Neuron (in vitro differentiated cells): ENCODE results near the gene PPP2R3A.

Source experiments
- H2AFZ ChIP-seq: one replicate; pipeline ENCODE4 v1.6.1; 2013; ENCODE audit warnings: low read depth, mild to moderate bottlenecking, inconsistent platforms, low read length, moderate library complexity
- H3K27me3 ChIP-seq: one replicate; pipeline ENCODE4 v1.6.1; 2013; ENCODE audit warnings: low read length; ENCODE audit not compliant: insufficient read depth
- H3K36me3 ChIP-seq: one replicate; pipeline ENCODE4 v1.6.1; 2013; ENCODE audit warnings: low read length; ENCODE audit not compliant: insufficient read depth
- H3K4me1 ChIP-seq: one replicate; pipeline ENCODE4 v1.6.1; 2013; ENCODE audit warnings: low read length; ENCODE audit not compliant: insufficient read depth
- H3K4me3 ChIP-seq: 2 replicates; pipeline ENCODE4 v1.5.1; 2013; ENCODE audit warnings: mild to moderate bottlenecking, low read length, moderate library complexity
- H3K9me3 ChIP-seq: one replicate; pipeline ENCODE4 v1.6.1; 2013; ENCODE audit warnings: low read length

PPP2R3A gene, protein sequence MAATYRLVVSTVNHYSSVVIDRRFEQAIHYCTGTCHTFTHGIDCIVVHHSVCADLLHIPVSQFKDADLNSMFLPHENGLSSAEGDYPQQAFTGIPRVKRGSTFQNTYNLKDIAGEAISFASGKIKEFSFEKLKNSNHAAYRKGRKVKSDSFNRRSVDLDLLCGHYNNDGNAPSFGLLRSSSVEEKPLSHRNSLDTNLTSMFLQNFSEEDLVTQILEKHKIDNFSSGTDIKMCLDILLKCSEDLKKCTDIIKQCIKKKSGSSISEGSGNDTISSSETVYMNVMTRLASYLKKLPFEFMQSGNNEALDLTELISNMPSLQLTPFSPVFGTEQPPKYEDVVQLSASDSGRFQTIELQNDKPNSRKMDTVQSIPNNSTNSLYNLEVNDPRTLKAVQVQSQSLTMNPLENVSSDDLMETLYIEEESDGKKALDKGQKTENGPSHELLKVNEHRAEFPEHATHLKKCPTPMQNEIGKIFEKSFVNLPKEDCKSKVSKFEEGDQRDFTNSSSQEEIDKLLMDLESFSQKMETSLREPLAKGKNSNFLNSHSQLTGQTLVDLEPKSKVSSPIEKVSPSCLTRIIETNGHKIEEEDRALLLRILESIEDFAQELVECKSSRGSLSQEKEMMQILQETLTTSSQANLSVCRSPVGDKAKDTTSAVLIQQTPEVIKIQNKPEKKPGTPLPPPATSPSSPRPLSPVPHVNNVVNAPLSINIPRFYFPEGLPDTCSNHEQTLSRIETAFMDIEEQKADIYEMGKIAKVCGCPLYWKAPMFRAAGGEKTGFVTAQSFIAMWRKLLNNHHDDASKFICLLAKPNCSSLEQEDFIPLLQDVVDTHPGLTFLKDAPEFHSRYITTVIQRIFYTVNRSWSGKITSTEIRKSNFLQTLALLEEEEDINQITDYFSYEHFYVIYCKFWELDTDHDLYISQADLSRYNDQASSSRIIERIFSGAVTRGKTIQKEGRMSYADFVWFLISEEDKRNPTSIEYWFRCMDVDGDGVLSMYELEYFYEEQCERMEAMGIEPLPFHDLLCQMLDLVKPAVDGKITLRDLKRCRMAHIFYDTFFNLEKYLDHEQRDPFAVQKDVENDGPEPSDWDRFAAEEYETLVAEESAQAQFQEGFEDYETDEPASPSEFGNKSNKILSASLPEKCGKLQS (N-terminal part only)

DNA sequence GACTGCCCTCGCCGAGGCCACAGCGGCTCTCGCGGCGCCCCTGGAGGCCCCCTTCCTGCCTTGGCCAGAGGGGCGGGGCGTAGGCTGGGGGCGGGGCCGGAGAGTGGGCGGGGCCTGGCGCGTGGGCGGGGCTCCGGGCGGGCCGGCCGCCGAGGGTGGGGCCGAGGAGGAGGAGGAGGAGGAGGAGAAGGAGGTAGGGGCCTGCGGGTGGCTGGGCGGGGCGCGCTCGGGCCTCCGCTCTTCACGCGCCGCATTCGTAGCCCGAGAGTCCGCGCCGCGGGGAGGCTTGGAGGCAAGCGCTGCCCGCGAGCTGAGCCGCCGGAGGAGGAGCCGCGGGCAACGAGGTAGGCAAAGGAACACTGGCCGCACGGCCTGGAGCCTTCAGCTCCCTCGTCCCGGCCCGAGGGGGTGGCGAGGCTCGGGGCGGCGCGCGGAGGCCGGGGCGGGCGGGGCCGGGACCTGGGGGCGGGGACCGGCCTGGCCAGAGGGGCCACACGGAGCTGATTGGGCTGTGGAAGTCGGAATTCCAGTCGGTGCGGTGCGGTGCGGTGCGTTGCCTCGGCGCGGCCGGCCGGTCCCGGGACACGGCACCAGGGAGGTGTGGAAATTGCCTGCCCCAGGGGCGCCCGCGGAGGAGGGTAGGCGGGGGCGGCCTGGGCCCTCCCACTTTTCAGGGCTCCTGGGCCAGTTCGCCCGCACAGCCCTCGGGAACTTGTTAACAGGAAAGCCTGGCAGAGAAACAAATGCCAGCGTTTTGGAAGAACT is at the start of gene PPP2R3A:
TSS of gene PPP2R3A (plus strand) at position 223 of the 765 bp plus-strand sequence. CDS start 35,771 bp downstream, outside the sequence.
- H3K27me3 ChIP-seq = no peaks in the 10 kb centered on the region
- peaks cover 35% of the 10 kb centered on the region for H3K4me1 ChIP-seq
- peak within 1 kb of the TSS; percentile 99 for H2AFZ ChIP-seq
- no peaks in the 10 kb centered on the region for H3K36me3 ChIP-seq
- peaks cover 3% of the 10 kb centered on the region for H3K9me3 ChIP-seq
- peak within 1 kb of the TSS; percentile 91 for H3K4me3 ChIP-seq

DNA sequence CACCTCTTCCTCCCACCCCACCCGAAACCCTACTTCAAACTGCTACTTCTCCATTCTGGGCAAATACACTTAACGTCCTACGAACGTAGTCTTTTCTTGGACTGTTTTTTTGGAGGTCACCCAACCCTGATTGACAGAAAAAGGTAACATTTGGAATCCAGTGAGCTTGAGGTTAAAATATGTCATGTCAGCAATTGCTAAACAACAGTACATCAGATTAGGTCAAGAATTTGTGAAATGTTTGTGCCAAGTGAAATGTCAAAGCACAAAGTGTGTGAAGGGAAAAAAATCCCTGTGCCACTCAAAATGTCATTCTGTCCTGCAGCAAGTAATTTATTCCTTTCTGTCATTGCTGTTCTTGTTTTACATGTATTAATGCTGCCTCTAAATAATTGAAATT is 49.2 kb upstream of the PPP2R3A start:
- no peaks in the 10 kb centered on the region for H3K27me3 ChIP-seq
- H2AFZ ChIP-seq = no peak overlapping the region
- no peaks in the 10 kb centered on the region for H3K9me3 ChIP-seq
- no peak overlapping the region for H3K4me3 ChIP-seq
- H3K4me1 ChIP-seq = no peaks in the 10 kb centered on the region
- H3K36me3 ChIP-seq = no peaks in the 10 kb centered on the region

DNA sequence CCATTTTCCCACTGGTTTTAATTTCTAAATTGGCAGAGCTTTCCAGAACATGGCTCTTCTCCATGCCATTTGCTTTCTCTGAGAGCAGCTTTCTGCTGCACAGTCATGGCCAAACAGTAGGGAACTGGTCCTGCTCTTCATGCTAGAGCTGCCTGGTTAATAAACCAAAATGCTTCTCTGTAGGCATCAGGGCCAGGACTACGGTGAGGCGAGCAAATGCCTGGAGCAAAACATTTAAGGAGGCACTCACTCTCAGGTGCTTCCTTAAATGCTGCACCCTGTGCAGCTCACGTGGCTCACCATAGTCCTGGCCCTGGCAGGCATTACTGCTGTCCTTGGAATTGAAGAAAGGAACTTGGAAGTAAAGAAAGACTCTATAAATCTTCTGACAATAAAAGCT is 48.5 kb upstream of the PPP2R3A start:
- Histone ChIP-seq H3K4me3 (no peak overlapping the region), H3K36me3 (no peaks in the 10 kb centered on the region), H2AFZ (no peak overlapping the region), H3K9me3 (no peaks in the 10 kb centered on the region), H3K27me3 (no peaks in the 10 kb centered on the region), H3K4me1 (no peaks in the 10 kb centered on the region)

DNA sequence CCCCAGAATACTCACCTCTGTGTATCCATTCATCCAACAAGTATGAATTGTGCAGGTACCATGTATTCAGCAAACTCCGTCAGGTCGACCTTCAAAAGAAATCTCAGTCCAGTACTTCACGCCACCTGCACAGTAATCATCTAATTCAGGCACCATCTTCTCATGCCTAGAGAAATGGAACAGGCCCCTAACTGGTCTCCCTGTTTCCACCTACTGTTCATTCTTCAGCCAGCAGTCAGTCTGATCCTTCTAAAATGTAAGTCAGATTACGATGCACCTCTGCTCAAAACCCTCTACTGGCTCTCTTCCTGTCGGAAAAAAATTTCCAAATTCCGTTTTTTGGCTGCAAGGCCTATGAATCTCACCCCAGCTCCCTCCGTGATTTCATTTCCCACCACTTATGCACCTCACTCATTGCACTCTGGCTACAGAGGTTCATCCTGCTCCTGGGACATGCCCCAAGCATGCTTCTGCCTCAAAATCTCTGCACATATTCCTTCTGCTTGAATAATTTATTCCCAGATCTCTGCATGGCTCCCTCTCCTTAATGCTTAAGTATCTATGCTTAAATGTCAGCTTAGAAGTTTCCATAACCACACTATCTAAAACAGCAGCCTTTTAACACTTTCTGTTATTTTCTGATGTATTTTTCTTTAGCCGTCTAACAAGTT is 47.5 kb upstream of the PPP2R3A start:
- Histone ChIP-seq H3K4me3 (no peak overlapping the region), H2AFZ (no peak overlapping the region), H3K27me3 (no peaks in the 10 kb centered on the region), H3K9me3 (no peaks in the 10 kb centered on the region), H3K36me3 (no peaks in the 10 kb centered on the region), H3K4me1 (no peaks in the 10 kb centered on the region)

DNA sequence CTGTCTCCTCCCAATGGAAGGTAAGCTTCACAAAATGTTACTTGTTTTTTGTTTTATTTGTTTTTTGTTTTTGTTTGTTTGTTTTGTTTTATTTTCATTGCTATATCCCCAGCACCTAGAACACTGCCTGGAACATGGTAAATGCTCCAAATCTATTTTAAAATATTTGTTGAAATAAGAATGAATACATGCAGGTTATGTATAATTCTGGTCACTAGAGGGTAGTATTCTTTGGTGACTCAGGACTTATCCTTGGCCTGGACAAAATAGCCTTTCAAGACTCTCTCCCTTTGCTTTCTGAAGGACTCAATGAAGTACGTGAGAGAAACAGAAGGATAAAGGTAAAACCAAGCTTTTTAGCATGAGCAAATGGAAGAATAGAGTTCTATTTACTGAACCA is 46.9 kb upstream of the PPP2R3A start:
- H2AFZ ChIP-seq = no peak overlapping the region
- H3K4me3 ChIP-seq = no peak overlapping the region
- H3K36me3 ChIP-seq = no peaks in the 10 kb centered on the region
- no peaks in the 10 kb centered on the region for H3K27me3 ChIP-seq
- no peaks in the 10 kb centered on the region for H3K4me1 ChIP-seq
- no peaks in the 10 kb centered on the region for H3K9me3 ChIP-seq

DNA sequence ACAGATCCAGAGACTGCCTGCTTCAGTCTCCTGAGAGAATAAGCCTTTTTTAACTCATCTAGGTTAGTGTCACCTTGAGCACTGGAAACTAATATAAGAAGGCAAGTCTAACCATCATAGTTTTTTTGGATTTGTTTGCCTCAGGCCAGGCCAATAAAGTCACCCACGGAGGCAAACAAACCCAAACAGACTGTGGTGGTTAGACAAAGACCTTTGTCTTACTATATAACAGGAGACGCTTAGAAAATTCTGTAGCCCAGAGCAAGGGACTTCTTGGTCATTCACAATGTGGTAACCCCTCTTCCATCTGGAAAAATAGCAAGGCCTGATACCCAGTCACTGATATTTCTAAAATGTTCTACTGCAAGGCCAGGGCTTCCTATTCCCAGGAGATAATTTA is 45.3 kb upstream of the PPP2R3A start:
- Histone ChIP-seq H2AFZ (no peak overlapping the region), H3K27me3 (no peaks in the 10 kb centered on the region), H3K4me3 (no peak overlapping the region), H3K9me3 (no peaks in the 10 kb centered on the region), H3K4me1 (no peaks in the 10 kb centered on the region), H3K36me3 (no peaks in the 10 kb centered on the region)

DNA sequence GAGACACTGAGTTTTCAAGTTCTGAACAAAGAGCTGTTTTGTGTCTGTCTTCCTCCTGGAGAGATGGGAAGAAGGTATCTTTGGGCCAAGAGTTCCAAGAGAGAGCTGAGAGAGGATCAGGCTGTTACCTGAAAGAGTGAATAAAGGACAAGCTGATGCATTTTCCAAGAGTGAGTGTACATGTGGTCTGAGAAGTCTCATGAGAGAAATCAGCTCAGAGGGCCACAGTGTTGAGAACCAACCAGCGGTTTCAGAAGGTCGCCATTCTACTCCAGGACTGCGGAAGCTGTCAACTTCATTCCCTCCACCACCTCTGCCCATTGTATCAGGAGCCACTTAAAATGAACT is 42.7 kb upstream of the PPP2R3A start:
- Histone ChIP-seq H3K27me3 (no peaks in the 10 kb centered on the region), H3K4me3 (no peak overlapping the region), H3K4me1 (no peaks in the 10 kb centered on the region), H3K36me3 (no peaks in the 10 kb centered on the region), H2AFZ (no peak overlapping the region), H3K9me3 (no peaks in the 10 kb centered on the region)

DNA sequence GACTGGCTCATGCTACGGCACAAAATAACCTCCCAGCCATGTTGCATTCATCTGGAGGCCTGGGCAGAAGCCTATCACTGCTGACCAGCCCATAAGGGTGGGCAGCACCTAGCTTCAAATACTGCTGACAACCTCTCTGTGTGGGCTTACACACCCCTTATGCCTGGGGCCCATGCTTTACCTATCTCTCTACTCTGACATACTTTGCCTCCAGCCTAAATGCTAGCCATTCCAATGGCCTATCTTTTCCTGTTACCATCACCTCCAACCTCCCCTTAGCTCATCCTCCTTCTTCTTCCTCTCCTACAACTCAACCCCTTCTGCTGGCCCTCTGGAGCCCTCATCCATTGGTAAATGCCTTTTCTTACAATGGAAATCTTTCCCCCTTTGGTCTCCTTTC is 41.0 kb upstream of the PPP2R3A start:
- Histone ChIP-seq H3K4me3 (no peak overlapping the region), H3K36me3 (no peaks in the 10 kb centered on the region), H3K4me1 (no peaks in the 10 kb centered on the region), H3K27me3 (no peaks in the 10 kb centered on the region), H2AFZ (no peak overlapping the region), H3K9me3 (no peaks in the 10 kb centered on the region)

DNA sequence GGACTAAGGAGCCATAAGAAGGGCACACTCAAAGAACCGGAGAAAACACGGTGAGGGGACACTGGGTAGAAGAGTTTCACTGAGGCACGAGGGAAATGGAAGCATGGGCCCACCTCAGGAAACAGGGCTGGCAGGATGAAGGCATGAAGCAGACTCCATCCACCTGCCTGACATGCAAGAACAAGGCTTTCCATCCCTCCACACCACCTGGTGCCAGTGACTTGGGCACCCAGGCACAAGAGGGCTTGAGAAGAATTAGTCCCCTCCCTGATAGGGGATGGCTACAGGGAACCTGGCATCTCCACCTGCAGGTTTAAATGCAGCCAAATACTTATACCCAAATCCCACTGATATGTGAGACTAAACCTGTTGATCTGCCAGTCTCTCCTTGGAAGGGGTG is 38.9 kb upstream of the PPP2R3A start:
- H3K4me1 ChIP-seq = no peaks in the 10 kb centered on the region
- no peak overlapping the region for H2AFZ ChIP-seq
- no peaks in the 10 kb centered on the region for H3K9me3 ChIP-seq
- no peaks in the 10 kb centered on the region for H3K36me3 ChIP-seq
- H3K4me3 ChIP-seq = no peak overlapping the region
- H3K27me3 ChIP-seq = no peaks in the 10 kb centered on the region

DNA sequence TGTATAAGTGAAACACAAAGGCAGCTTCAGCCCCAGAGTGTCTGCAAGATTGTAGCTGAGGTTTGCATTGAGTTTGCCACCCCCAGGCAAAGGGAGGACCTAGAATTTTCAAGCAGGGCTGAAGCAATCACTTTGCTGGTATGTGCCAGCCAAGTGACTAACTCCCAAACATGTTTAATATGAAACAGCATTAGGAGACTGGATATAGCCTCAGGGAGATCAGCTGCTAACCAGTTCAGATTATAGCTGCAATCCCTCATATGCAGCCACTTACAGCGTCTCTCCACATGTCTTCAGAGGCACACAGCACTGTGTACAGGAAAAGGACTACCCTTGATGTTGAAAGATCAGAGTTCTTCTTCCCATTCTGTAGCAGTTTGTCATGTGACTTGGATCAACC is 38.4 kb upstream of the PPP2R3A start:
- no peak overlapping the region for H3K4me3 ChIP-seq
- no peaks in the 10 kb centered on the region for H3K27me3 ChIP-seq
- no peaks in the 10 kb centered on the region for H3K4me1 ChIP-seq
- no peaks in the 10 kb centered on the region for H3K9me3 ChIP-seq
- no peak overlapping the region for H2AFZ ChIP-seq
- H3K36me3 ChIP-seq = no peaks in the 10 kb centered on the region

DNA sequence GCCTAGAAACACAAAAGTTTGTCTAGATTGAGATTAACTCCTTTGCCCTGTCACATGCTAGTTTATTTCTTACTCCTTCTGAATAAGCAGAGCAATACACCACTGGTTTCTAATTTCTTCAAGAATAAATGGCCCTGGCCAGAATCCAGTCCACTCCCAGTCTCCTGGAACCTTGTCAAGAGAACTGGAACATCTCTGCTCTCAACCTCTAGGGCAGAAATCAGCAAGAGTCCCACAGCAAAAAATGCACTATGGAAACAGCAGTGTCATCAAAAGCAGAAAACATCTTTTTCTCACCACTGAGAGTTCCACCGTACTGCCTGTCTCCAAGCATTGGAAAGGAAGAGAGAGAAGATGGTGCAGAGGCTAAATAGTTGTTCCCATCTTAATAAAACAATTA is 35.9 kb upstream of the PPP2R3A start:
- Histone ChIP-seq H3K4me3 (no peak overlapping the region), H3K9me3 (no peaks in the 10 kb centered on the region), H3K36me3 (no peaks in the 10 kb centered on the region), H3K4me1 (no peaks in the 10 kb centered on the region), H2AFZ (no peak overlapping the region), H3K27me3 (no peaks in the 10 kb centered on the region)

DNA sequence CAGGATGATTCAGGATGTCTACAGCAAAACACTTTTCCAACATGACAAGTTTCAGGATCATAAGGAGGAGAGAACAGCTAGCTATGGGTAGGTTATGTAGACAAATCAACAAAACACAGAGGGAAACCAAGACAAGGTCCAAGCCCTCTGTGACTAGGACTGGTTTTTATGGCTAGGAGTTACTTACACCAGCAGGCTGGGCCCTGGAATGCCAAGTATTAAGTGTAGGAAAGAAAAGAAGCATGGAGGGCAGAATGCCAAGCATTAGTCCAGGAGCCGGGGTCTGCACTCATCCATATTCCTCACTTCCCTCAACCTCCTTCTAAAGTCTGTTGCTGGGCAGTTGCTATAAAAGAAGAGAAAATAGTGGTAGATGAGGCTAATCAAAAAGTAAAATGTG is 35.3 kb upstream of the PPP2R3A start:
- H3K4me1 ChIP-seq = no peaks in the 10 kb centered on the region
- no peak overlapping the region for H2AFZ ChIP-seq
- no peak overlapping the region for H3K4me3 ChIP-seq
- no peaks in the 10 kb centered on the region for H3K36me3 ChIP-seq
- H3K27me3 ChIP-seq = no peaks in the 10 kb centered on the region
- H3K9me3 ChIP-seq = no peaks in the 10 kb centered on the region
